HG02642 (cell line): ENCODE data around the gene LCN2.
A peak's percentile ranks its signal among the peaks of the same experiment; 100 is the strongest.

ENCODE experiments used
- ATAC-seq: cut with Tn5 transposase; IDR thresholded peaks from one replicate; pipeline ENCODE4 v1.9.1; 2021; ENCODE audit warnings: mild to moderate bottlenecking; ENCODE audit not compliant: unreplicated experiment, poor library complexity

Gene LCN2

GRCh38 chr9:128190516-128191405 lies 41.5 kb downstream of the LCN2 start:
- no peak for ATAC-seq

- peak; percentile 89 for ATAC-seq
These were observed 42.3 kb downstream of the LCN2 start, which contains the start of gene CIZ1 for GRCh38 chr9:128191406-128192046. Gene CIZ1 (minus strand): TSS chr9:128191572. CDS start chr9:128190857, 715 bp downstream.

GRCh38 chr9:128192601-128193371 lies 43.5 kb downstream of the LCN2 start:
- ATAC-seq: no peak

GRCh38 chr9:128193469-128194096 lies 44.3 kb downstream of the LCN2 start:
- ATAC-seq: no peak

- ATAC-seq: no peak
These were observed 52.5 kb downstream of the LCN2 start for GRCh38 chr9:128201441-128202369.

- ATAC-seq: no peak
These were observed 53.4 kb downstream of the LCN2 start for GRCh38 chr9:128202648-128203023.
